GM12801 (cell line): ENCODE measurements around the gene UNC93A.

Experiments
- CTCF ChIP-seq: IDR thresholded peaks from one replicate; pipeline ENCODE4 v1.5.1; 2011; ENCODE audit warnings: control low read depth; ENCODE audit not compliant: insufficient read length; ENCODE audit errors: extremely low read depth

The UNC93A gene

DNA sequence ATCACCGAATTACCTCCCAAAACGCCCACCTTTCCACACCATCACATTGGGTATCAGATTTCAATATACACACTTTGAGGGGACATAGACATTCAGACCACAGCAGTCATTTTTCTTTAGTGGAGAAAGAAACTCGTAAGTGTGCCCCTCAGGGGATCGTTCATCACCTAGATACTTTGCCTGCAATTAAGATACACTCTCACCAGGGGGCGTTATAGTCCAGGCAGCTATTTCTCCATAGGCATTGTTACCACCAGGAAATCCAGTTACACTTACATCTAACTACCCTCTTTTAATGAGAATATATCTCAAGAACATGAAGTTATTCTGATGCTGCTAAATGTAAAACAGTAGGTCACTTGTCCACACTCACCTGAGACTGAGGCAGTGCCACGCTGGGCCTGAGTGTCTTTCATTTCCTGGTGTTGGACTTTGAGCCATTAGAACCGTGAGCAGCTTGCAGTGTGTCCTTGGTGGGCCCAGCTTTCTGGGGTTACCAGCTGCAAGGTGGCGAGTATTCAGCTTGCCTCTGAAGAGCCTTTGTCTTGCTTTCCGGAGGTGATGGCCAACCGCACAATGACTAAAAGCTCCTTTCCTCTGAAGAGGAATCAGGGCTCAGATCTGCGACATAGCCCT, 35.1 kb upstream of the UNC93A start:
- no peak for TF ChIP-seq CTCF

- no peak for TF ChIP-seq CTCF
These were observed 32.5 kb upstream of the UNC93A start for GRCh38 chr6:167258646-167259045.

DNA sequence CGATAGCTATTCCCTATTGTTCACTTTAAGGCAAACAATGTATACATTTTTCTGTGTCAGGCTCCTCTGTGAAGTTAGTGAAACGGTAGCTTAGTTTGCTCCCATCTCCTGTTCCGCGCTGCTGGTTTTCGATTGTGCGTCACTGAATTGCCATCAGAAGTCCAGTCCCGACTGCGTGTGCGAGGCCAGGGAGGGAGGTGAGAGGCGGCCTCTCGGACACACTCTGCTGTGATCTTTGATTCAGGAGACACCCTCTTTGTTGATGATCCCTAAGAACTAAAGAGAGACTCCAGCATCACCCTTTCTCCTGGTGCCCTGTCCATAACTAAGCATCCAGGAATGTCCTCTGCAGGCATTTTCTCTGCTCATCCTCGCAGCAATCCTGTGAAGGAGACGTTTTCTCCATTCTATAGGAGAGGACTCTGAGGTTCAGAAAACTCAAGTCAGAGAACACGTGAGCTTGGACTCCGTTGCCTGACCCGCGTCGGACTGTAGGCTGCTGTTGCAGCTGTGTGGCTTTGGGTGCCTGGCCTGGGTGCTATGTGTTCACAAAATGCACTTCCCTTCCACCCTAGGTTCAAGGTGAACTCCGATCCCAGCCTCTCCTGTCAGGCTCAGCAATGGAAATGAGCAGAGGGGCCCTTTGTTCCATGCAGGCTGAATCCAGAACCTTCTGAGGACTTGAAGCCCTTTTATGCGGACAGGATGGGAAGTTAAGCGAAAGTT, 24.1 kb upstream of the UNC93A start:
- TF ChIP-seq CTCF, result no peak

- no peak for TF ChIP-seq CTCF
These were observed 23.2 kb upstream of the UNC93A start for GRCh38 chr6:167267921-167268401.

- no peak for TF ChIP-seq CTCF
These were observed 22.3 kb upstream of the UNC93A start for GRCh38 chr6:167268683-167269280.

- TF ChIP-seq CTCF, result no peak
These were observed 20.4 kb upstream of the UNC93A start for GRCh38 chr6:167270499-167271311.

DNA sequence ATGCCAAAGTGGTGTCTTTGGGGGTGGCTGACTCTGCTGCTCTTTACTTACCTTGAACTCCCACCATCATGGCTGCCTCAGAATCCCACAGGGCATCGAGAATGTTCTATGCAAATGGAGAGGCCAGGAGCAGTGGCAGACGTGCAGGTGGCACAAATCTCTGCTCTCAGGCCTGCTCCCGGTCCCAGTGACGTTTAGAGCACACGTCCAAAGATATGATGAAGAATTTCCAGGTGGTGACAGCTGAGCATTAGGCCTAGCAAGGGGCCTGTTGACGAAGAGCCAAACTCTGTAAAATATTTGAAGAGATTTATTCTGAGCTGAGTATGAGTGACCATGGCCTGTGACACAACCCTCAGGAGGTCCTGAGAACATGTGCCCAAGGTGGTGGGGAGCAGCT, 19.0 kb upstream of the UNC93A start:
- no peak for TF ChIP-seq CTCF
